Heart left ventricle (tissue), 16 donors: ENCODE data around the gene DTYMK. TPM values are rescaled to one million over a fixed set of nuclear protein-coding genes. Genes with fewer than 3 reads are reported as not detected.

Experiments
- ATAC-seq, 4 donors: fragments of 200-7000 bp; cut with Tn5 transposase; one replicate each; pipeline ENCODE4 v1.9.1; 2020 to 2022; ENCODE audit warnings: moderate library complexity in 4 of 4, mild to moderate bottlenecking in 3 of 4, moderate number of reproducible peaks in 1 of 4
- DNase-seq, 5 donors: peaks; one replicate each; pipeline ENCODE4 v3.0.0-alpha.2; 2020
- H3K27ac ChIP-seq, 12 donors: fragments of 200-600 bp; sonication (generic) in 4 of 12; one replicate each; pipeline versions ENCODE4 v1.5.0 to v1.8.0; 2016 to 2022; ENCODE audit warnings: mild to moderate bottlenecking in 2 of 12
- H3K27me3 ChIP-seq, 9 donors: fragments of 200-600 bp; sonication (generic) in 2 of 9; one replicate each; pipeline versions ENCODE4 v1.5.1 to v1.8.0; 2016 to 2022; ENCODE audit warnings: mild to moderate bottlenecking in 3 of 9
- H3K36me3 ChIP-seq, 9 donors: fragments of 200-600 bp; sonication (generic) in 2 of 9; one replicate each; pipeline versions ENCODE4 v1.5.0 to v1.8.0; 2018 to 2022; ENCODE audit warnings: mild to moderate bottlenecking in 2 of 9
- H3K4me1 ChIP-seq, 12 donors: fragments of 200-600 bp; sonication (generic) in 4 of 12; one replicate each; pipeline versions ENCODE4 v1.5.0 to v1.8.0; 2016 to 2022; ENCODE audit warnings: mild to moderate bottlenecking in 3 of 12
- H3K4me3 ChIP-seq, 12 donors: fragments of 200-600 bp; sonication (generic) in 4 of 12; one replicate each; pipeline versions ENCODE4 v1.5.0 to v1.8.0; 2017 to 2022; ENCODE audit warnings: mild to moderate bottlenecking in 9 of 12, moderate library complexity in 4 of 12
- H3K9me3 ChIP-seq, 12 donors: fragments of 200-600 bp; sonication (generic) in 4 of 12; one replicate each; pipeline versions ENCODE4 v1.5.0 to v1.8.0; 2016 to 2022; ENCODE audit warnings: mild to moderate bottlenecking in 1 of 12
- CTCF ChIP-seq, 12 donors: fragments of 200-600 bp; sonication (generic) in 4 of 12; IDR thresholded peaks; one replicate each; pipeline versions ENCODE4 v1.5.0 to v1.8.0; 2018 to 2022; ENCODE audit warnings: antibody characterized with exemption in 12 of 12, mild to moderate bottlenecking in 5 of 12
- POLR2A ChIP-seq, 2 donors: fragments of 450-650 bp; IDR thresholded peaks; one replicate each; pipeline ENCODE4 v1.6.1; 2017; ENCODE audit warnings: antibody characterized with exemption in 2 of 2, mild to moderate bottlenecking in 2 of 2, moderate library complexity in 2 of 2
- whole genome bisulfite sequencing, 4 donors: extraction: QIAGEN DNeasy Blood & Tissue Kit in 2 of 4; methylation state at CpG; one replicate each; pipeline versions ENCODE4 v1.1.5 to v1.1.7; 2013 to 2018; 5-methylcytosine and 5-hydroxymethylcytosine counted together
- intact Hi-C, 10 donors: fragments of 100-400 bp; cut with DNase I; formaldehyde crosslinking; loops; one replicate each; pipeline versions ENCODE4 v1.11.1 to v1.14.2; 2022
- polyA plus RNA-seq, 2 donors: library from polyadenylated mRNA; stranded (reverse); fragments of 200-250 nt; gene quantifications; one replicate each; pipeline ENCODE4 v1.2.3, GENCODE V29; 2013
- total RNA-seq, 9 donors: library from RNA; depleted of rRNA in 2 of 9; stranded (reverse); fragments of >200 nt in 2 of 9; fragmentation: NEBNext Ultra II Directional in 3 of 9; extraction: Animal tissue kit (Norgen Biotek cat#: 25700) in 3 of 9; gene quantifications; one replicate each; pipeline versions ENCODE4 v1.1.0 to v1.2.4, GENCODE V29; 2016 to 2023
- donor health status: ischemic (EF 13 %, LVEDD 7.1; RV severe dilation, severe dysfunction).
- donor health status: healthy with polysubstance abuse.
- donor health status: DM: no; HTN: yes; CAD: no.
- donor health status: DM: no; HTN: no; CAD: no.
- donor health status: ischemic (EF 25% LVEDD 6.9; RV normal size, moderate dysfunction).
- donor health status: ischemic (EF 25% LVEDD 5.7; RV mildly dilated, moderate dysfunction).
- donor health status: healthy.
- donor health status: DM: yes; HTN: yes; CAD: no.
- donor health status: ischemic (EF 35%, LVEDD 5.7; RV mildly dilated, moderate dysfunction).
- donor health status: nonischemic (EF 11% LVEDD 7.7; RV severe dilation, severe dysfunction).
- donor health status: DM: yes; HTN: yes; CAD: no.
- donor health status: PGD.
- donor health status: ischemic (EF 29% LVEDD 5.4; RV normal size, mild dysfunction).
- donor health status: nonischemic (EF 23%, LVEDD 6.1; RV moderate dilation, normal function).

The DTYMK gene
- total and polyA plus RNA-seq, 11 donors: 7.5 to 21.0 (median 8.9) TPM

DNA sequence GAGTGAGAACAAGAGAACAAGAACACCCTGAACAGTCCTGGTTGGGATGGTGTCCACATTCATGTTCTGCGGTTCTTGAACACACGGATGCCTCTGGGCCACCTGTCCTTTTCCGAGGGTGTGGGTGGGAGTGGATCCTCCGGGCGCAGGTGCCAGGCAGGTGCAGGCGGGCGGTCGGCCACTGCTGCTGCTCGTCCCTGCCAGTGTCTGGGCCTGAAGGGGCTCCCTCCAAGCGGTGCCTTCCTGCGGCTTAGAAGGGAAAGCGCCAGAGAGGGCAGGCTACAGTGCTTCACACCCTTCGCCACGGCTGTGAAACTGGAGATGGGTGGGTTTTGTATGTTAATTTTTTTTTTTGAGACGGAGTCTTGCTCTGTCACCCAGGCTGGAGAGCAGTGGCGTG is 39.8 kb upstream of the DTYMK start:
- Histone ChIP-seq H3K4me1 (peaks cover 0 to 19% (median 2%) of the 10 kb centered on the region in 12 donors), H3K9me3 (peaks cover 0 to 5% (median 0%) of the 10 kb centered on the region in 12 donors), H3K36me3 (peaks cover 0 to 43% (median 23%) of the 10 kb centered on the region in 9 donors), H3K27me3 (no peaks in the 10 kb centered on the region), H3K27ac (no peak overlapping the region), H3K4me3 (no peak overlapping the region)
- DNase-seq (peak in 1 of 5 donors; percentile 15), ATAC-seq (no peak)
- intact Hi-C loops: loop anchor here in 3 of 10 donors (5.0 kb wide), 1 partner anchor 151 kb away; no protein-coding TSS in a partner anchor
- no peak for TF ChIP-seq POLR2A (IDR thresholded peaks at IDR 0.05)
- no peak for TF ChIP-seq CTCF (IDR thresholded peaks at IDR 0.05)
- WGBS, 4 donors: 94 to 95% (median 95%) methylated on average over 16 of the region's 16 CpGs

DNA sequence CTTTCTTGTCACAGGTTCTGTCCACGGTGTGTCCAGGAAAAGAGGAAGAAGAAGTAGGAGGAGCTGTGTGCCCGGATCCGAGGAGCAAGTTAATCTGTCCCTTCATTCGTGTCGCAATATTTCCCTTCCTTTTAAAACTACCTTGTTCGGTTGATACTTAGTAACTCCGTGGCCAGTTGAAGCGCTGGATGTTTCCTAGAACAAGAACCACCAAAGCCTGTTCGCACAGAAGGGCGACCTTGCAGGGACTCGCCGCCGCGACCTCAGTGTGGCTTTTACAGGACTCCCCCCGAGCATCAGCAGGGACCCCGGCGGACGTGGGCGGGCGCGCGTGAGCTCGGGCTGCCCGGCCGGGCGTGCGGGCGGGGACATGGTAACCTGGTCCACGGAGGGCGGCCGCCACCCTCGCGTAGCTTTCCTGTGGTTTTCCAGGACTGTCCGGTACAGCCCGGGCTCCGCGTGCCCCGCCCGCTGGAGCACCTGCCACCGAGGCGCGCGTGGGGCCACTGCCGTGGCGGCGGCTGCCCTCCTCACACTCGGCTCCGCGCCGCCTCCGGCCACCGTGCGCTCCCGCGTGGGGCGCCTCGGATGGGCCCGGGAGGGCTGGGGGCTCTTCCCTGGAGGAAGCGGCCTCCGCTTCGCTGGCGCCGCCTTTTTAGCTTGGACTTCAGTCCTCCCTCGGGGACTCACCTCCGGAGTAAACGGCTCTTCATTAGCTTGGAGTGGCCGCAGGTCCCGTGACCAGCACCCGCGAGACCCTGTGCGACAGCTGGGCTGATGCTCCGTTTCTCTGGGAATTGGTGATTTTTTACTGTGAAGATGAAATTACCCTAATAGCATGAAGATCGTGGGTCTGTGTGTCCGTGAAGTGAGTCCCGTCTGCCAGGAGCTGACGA is 38.6 kb upstream of the DTYMK start:
- DNase-seq (peak in 1 of 5 donors; percentile 18), ATAC-seq (no peak)
- Histone ChIP-seq H3K27me3 (no peaks in the 10 kb centered on the region), H3K4me3 (no peak overlapping the region), H3K9me3 (peaks cover 0 to 5% (median 0%) of the 10 kb centered on the region in 12 donors), H3K27ac (no peak overlapping the region), H3K36me3 (peaks cover 0 to 55% (median 36%) of the 10 kb centered on the region in 9 donors), H3K4me1 (peaks cover 0 to 19% (median 0%) of the 10 kb centered on the region in 12 donors)
- intact Hi-C loops: loop anchor here in 3 of 10 donors (5.0 kb wide), 1 partner anchor 152 kb away; no protein-coding TSS in a partner anchor
- WGBS, 4 donors: 95 to 96% (median 96%) methylated on average over 50 to 76 of the region's 76 CpGs
- TF ChIP-seq CTCF (IDR thresholded peaks at IDR 0.05) (no peak), POLR2A (IDR thresholded peaks at IDR 0.05) (no peak)

DNA sequence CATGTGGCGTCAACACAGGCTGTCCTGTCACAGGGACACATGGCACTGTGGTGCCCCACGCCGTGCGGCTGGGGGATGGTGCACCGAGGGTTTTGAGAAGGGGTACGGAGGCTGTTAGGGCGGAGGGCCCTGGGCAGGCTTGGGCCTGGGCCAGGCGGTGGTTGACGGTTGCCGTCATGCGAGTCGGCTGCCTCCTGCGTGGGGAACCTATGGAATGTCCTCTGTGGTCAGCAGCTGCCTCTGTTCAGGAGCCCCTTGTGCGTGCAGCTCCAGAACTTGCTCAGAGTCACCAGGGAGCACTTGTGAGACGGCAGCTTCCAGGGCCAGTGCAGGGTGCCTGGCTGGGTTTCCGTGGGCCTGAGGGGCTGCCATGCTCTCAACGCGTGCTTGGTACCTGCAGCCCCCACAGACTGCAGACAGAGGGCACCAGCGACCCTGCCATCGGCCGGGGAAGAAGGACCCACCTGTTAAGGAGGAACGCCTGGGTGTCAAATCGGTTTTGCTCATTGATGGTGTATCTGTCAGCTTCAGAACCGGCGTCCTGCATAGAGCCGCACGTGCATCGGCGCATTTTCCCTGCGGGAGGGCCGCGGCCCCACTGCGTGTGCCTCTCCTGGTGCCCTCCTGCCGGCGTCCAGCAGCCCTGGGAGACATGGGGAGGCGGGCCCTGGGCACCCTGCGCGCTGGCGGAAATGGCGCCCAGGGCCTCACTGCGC is 37.8 kb upstream of the DTYMK start:
- DNase-seq (peak in 1 of 5 donors; percentile 23), ATAC-seq (no peak)
- Histone ChIP-seq H3K27me3 (no peaks in the 10 kb centered on the region), H3K9me3 (peaks cover 0 to 5% (median 0%) of the 10 kb centered on the region in 12 donors), H3K4me1 (peaks cover 0 to 17% (median 0%) of the 10 kb centered on the region in 12 donors), H3K36me3 (peaks cover 0 to 63% (median 44%) of the 10 kb centered on the region in 9 donors), H3K27ac (no peak overlapping the region), H3K4me3 (no peak overlapping the region)
- WGBS, 4 donors: 92 to 95% (median 94%) methylated on average over 32 to 41 of the region's 41 CpGs
- intact Hi-C loops: no loop called here
- TF ChIP-seq POLR2A (IDR thresholded peaks at IDR 0.05) (no peak), CTCF (IDR thresholded peaks at IDR 0.05) (peak in 9 of 12 donors; percentile 14 to 41 (median 36))
